ENCODE results near the gene ZNF740.

The ZNF740 gene

DNA sequence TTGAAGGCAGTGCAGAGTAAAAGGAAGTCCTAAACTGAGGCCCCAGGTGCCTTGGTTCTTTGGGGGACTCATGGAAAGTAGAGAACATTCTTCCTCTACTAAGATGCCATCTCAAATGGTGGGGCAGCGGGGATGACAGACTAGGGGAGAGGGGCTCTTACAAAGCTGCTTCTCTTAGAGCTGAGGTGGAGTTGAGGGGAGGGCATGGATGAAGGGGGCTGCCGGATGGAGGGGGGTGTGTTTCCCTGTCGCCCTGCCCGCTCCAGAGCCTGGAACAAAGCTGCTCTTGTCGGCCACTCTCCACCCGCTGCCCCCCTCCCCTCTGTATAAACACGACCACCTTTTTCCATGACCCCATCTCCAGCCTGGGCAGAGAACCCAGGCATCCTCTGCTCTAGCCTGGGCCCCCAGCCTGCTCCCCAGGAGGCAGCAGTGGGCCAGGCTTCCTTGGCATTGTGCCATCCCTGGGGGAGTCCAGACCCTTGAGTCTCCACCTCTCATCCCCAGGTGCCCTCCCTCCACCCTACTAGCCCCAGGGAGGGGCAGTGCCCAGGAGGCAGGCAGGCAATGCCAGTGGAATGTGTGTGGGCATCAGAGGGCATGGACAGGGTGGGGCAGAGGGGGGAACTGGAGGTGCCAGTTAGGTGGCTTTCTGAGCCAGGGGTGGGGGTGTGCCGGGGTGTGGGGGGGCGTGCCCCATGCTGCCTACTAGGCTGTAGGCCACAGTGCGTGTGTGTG lies 49.8 kb downstream of the ZNF740 start:
- no peak for DNase-seq

DNA sequence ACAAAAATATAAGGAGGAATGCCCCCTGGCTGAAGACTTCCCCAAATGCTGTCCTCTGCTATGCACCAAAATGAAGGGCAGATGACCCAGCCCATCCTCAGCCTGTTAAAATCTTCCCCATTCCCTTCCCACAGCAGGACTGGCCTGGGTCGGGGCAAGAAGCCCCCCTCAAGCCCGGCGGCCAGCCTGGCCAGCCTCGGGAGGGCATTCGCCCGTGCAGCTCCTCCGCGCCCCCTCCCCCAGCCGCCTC lies 51.1 kb downstream of the ZNF740 start:
- no peak for DNase-seq

DNA sequence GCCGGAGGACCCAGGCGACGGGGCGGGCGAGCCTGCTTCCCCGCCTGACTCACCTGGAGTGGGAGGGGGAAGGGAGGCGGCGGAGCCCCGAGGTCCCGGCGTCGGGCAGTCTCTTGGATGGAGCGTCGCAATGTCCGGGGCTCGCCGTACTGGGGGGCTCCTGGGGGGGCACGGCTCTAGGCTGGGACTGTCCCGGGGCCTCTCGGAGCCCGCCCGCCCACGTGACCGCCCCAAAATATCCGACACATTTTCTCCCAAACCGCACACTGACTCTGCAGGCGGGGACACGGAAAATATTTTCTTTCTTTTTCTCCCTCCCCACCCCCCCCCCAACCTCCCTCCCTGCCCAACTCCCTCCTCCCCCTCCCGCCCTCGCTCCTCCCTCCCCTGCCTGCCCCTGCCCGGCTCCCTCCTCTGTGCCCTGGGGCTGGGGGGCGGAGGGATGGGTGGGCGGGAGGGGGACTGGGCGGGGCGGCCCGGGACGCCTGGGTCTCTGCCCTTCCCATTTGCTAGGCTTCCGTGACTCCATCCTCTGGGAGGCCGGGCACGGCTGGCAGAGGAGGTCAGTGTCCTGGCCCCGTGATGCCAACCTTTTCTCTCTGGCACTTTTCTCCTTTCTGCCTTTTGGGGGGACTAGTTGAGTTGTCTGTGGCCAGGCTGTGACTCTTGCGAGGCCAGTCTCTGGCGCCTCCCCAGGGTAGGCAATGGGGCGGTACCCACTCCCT lies 51.6 kb downstream of the ZNF740 start, which contains the start of gene RARG:
TSS of gene RARG (minus strand) at position 289 of the 725 bp plus-strand sequence. CDS start 4,664 bp downstream, outside the sequence.
- no peak for DNase-seq

DNA sequence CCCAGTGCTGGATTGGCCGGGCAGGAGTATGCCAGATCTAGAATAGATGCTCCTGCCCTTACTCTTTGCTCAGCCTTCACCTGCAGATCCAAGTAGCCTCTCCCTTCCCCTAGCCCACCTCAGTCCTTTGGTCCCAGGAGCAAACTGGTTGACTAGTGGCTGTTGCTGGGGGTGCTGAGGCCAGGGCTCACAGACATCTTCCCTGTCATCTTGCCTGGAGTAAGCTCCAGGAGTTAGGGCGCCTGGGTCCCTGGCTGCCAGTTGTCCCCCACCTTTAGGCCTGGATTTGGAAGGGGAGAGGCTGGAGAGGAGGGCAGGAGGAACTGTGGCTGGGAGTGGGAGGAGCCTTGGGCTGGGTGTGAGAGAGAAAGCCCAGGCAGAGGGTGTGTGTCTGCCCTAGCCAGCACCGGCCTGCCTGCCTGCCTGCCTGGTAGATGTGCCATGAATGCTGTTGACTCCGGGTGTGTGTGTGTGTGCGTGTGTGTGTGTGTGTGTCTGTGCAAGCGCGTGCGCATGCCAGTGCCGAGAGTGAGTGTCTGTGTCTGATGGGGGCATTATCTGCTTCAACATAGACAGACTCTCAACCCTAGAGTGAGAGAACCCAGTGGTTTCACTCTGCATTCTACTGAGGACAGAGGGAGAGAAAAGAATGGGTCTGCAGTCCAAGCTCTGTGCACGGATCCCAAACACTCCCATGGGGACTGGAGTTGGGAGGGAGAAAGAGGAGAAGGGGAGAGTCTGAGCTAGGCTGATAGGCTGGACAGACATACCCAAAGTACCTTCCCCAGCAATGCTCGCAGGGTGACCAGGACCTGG lies 52.3 kb downstream of the ZNF740 start:
- DNase-seq = no peak

DNA sequence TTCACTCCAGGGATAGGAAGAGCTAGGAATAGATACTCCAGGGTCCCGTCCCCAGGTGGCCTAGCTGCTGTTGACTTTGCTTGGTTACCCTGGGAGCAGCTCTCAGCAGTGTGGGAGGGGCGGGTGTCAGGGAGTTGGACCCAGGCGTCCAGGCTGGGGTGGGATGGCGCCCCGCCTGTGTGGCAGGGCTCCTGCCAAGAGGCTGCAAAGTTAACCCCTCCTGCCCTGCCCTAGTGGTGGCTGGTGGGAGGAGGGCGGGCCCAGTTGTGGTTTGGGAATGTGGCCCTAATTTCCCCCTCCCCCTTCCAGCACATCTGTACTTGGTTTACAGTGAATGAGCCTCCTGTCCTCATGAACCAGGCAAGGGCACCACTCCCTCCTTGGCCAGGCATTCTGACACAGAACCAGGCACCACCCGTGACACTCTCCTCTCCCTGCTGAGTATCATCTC lies 53.2 kb downstream of the ZNF740 start:
- DNase-seq = no peak

- DNase-seq = no peak
These were observed 53.9 kb downstream of the ZNF740 start for GRCh38 chr12:53234271-53234914.

DNA sequence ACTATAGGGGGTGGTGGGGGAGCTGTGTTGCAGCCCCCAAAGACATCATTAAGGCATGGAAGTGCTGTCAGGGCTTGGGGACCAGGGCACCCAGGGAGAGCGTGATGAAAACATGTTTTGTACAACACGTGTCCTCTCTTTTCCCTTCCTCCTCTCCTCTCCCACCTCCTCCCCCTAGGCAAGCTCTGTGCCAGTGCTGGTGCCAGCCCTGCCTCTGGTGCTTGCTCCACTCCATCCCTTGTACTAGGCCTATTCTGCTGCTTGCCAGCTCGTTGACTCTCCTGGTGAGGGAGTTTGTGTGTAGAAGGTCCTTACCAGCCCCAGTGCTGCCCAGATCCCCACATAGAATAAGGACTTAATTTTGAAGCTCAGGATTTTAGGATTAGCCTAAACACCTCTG lies 54.6 kb downstream of the ZNF740 start:
- no peak for DNase-seq

DNA sequence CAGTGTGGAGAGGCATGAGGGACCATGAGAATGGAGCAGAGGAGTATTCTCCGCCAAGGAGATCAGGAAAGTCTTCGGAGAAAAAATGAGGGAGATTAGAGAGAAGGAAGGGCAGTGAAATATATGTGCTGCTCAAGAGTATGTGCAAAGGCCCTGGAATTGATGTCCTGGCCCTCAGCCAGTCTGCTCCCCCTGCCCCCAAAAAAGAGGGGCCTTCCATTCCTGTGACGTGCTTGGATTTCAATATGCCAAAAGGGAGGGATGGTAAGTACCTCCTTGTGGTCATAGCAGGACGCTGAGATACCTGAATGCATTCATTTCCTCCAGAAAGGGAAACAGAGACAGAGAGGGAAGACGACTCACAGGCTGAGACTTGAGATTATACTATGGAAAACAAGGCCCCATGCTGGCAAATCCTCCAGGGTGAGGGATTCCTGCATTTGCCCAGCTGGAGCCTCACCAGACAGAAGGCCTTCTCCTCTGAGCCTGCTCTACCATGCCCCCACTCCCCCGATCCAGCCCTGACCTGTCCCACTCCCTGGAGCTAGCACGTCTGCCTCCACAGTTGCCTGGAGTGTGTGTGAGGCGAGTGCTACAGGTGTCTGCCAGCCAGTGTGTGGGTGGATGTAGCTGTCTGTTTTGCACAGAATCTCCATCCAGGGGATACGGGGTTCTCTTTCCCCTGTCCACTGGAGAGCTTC lies 55.4 kb downstream of the ZNF740 start:
- DNase-seq = no peak

GRCh38 chr12:53236443-53237111 lies 56.1 kb downstream of the ZNF740 start:
- DNase-seq = no peak

DNA sequence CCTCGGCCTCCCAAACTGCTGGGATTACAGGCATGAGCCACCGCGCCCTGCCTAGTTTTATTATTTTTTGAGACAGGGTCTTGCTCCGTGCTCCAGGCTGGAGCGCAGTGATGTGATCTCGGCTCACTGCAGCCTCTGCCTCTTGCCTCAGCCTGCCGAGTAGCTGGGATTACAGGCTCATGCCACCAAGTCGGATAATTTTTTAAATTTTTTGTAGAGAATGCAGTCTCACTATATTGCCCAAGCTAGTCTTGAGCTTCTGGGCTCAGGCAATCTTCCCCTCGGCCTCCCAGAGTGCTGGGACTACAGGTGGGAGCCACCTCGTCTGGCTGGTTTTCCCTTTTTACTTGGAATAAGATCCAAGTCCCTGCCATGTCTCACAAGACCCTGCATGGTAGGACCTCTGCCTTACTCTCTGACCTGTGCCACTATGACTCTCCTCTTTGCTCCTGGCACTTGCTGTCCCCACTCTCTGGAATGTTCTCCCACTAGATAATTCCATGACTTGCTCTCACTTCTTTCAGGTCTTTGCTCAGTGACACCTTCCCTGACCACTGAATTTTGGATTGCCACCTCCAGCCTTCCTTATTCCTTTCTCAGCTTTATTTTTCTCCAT lies 59.2 kb downstream of the ZNF740 start:
- no peak for DNase-seq

DNA sequence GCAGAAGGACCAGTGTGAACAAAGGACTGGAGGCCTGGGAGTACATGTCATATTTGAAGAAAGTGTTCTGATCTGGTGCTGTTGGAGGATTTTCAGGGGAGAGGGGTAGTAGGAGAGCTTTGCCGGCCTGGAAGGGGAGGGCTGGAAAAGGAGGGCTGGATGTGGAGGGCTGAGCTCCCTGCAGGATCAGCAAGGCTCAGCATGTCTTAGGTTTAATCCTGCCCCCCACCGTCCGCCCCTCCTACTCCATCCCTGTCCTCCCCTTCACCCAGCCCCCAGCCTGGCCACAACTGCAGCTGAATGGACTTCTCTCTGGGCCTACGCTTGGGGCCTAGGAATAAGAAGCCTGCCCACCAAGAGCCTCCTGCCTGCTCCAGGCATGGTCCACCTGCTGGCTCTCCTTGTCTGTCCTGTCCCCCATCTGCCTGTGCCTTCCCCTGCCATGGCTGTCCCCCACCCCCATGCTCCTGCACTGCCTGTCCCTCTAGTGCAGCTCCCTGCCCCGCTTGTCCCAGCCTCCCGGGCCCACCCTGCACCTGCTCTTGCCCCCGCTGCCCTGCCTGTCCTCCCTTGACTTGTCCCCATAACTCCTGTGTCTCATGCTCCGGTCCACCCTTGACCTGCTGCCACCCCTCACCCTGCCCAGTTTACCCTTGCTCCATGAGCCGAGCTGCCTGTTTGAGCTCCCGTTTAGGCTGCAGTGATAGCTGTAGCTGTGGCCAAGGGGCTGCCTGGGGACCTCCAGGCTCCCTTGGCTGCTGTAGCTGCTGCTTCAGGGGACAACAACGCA lies 61.3 kb downstream of the ZNF740 start:
- no peak for DNase-seq

DNA sequence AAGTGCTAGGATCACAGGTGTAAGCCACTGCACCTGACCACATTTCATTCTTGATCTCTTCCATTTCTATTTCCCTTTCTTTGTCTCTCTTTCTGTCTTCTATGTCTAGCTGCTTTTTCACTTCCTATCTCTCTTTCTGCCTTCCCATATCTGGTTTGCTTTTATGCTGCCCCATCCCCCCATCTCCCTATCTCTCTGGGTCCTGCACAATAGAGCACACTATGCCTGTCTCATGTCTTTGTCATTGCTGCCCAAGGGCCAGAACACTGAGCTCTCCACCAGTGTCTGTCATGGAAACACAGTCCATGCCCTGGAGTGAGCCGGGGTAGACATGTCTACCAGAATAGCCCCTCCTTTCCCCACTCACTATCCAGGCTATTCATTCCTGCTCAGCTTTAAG lies 63.8 kb downstream of the ZNF740 start:
- DNase-seq = no peak

Measured in NK-92 treated with Interleukin-12 subunit alpha and Interleukin-12 subunit beta, amount 100 ng/mL, for 24 hours (cell line).